Naive B cell (primary cell): ENCODE measurements around the gene MCTP1. TPM values are rescaled to one million over a fixed set of nuclear protein-coding genes. Genes with fewer than 3 reads are reported as not detected.
A peak's percentile ranks its signal among the peaks of the same experiment; 100 is the strongest.
"Not testable (repeated sequence)": the region's sequence is repeated elsewhere in the genome, so short reads cannot be mapped to it uniquely, and the experiment has no call there.

Source experiments
- ATAC-seq, 2 donors: fragments of 150-1000 bp; cut with Tn5 transposase; 2 replicates each; pipeline ENCODE4 v1.10.0; 2021; ENCODE audit warnings: low read depth in 2 of 2, mild to moderate bottlenecking in 2 of 2, moderate library complexity in 2 of 2
- DNase-seq: peaks from one replicate; pipeline ENCODE4 v3.0.0; 2022
- H3K27ac Mint-ChIP-seq, 6 donors: one replicate each; pipeline ENCODE4 v1.8.0; 2020 to 2022; ENCODE audit warnings: mild to moderate bottlenecking in 6 of 6, mixed read lengths in 6 of 6, moderate library complexity in 5 of 6, inconsistent platforms in 2 of 6
- H3K27me3 Mint-ChIP-seq, 3 donors: one replicate each; pipeline ENCODE4 v1.8.0; 2021 to 2022; ENCODE audit warnings: mixed read lengths in 3 of 3, mild to moderate bottlenecking in 1 of 3
- H3K36me3 Mint-ChIP-seq, 2 donors: one replicate each; pipeline ENCODE4 v1.8.0; 2020 to 2022; ENCODE audit warnings: mixed read lengths in 2 of 2, inconsistent platforms in 1 of 2, mild to moderate bottlenecking in 1 of 2
- H3K4me1 Mint-ChIP-seq, 3 donors: one replicate each; pipeline ENCODE4 v1.8.0; 2020 to 2022; ENCODE audit warnings: mixed read lengths in 3 of 3, inconsistent platforms in 1 of 3, mild to moderate bottlenecking in 1 of 3, moderate library complexity in 1 of 3
- H3K4me3 Mint-ChIP-seq, 8 donors: one replicate each; pipeline ENCODE4 v1.8.0; 2020 to 2022; ENCODE audit warnings: mild to moderate bottlenecking in 8 of 8, mixed read lengths in 8 of 8, moderate library complexity in 8 of 8, inconsistent platforms in 2 of 8
- H3K9me3 Mint-ChIP-seq, 7 donors: one replicate each; pipeline ENCODE4 v1.8.0; 2020 to 2022; ENCODE audit warnings: mixed read lengths in 7 of 7, mild to moderate bottlenecking in 5 of 7, inconsistent platforms in 2 of 7, moderate library complexity in 1 of 7
- polyA plus RNA-seq, 6 donors: library from polyadenylated mRNA; unstranded; fragments of 300-500 nt; fragmentation: Illumina TruSeq; gene quantifications; one replicate each; pipeline ENCODE4 v1.2.3, GENCODE V29; 2021; ENCODE audit warnings: low read depth in 6 of 6

Gene MCTP1
- polyA plus RNA-seq, 6 donors from 2014 or later: 0.39 to 2.3 (median 0.81) TPM

- no peaks in the 10 kb centered on the region for H3K9me3 Mint-ChIP-seq
- peak overlapping the region in 1 of 6 donors; percentile 23 for H3K27ac Mint-ChIP-seq
- H3K4me3 Mint-ChIP-seq: no peak overlapping the region
- no peaks in the 10 kb centered on the region for H3K27me3 Mint-ChIP-seq
- DNase-seq (no peak), ATAC-seq (no peak)
- H3K36me3 Mint-ChIP-seq: no peaks in the 10 kb centered on the region
- H3K4me1 Mint-ChIP-seq: no peaks in the 10 kb centered on the region
Measured at GRCh38 chr5:94853120-94853519, 431.8 kb downstream of the MCTP1 start.

DNA sequence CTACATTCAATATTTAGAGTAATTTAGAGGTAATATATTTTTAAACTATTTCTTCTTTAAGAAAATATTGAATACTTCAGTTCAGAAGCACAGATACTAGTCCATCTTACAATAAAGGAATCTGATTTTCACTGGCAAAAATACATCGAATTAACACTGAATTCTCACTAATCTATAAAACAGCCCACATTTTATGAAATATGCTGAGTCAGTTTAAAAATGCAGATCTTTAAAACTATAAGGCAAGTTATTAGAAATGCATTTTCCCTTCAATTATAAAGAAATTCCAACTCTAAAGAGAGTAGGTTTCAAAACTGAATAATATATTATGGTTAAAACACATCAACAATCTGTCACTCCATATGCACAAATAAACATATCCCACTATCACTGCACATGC, 433.9 kb downstream of the MCTP1 start:
- ATAC-seq: no peak
- DNase-seq: no peak
- no peaks in the 10 kb centered on the region for H3K36me3 Mint-ChIP-seq
- no peaks in the 10 kb centered on the region for H3K4me1 Mint-ChIP-seq
- no peak overlapping the region for H3K27ac Mint-ChIP-seq
- H3K27me3 Mint-ChIP-seq: no peaks in the 10 kb centered on the region
- no peaks in the 10 kb centered on the region for H3K9me3 Mint-ChIP-seq
- no peak overlapping the region for H3K4me3 Mint-ChIP-seq

DNA sequence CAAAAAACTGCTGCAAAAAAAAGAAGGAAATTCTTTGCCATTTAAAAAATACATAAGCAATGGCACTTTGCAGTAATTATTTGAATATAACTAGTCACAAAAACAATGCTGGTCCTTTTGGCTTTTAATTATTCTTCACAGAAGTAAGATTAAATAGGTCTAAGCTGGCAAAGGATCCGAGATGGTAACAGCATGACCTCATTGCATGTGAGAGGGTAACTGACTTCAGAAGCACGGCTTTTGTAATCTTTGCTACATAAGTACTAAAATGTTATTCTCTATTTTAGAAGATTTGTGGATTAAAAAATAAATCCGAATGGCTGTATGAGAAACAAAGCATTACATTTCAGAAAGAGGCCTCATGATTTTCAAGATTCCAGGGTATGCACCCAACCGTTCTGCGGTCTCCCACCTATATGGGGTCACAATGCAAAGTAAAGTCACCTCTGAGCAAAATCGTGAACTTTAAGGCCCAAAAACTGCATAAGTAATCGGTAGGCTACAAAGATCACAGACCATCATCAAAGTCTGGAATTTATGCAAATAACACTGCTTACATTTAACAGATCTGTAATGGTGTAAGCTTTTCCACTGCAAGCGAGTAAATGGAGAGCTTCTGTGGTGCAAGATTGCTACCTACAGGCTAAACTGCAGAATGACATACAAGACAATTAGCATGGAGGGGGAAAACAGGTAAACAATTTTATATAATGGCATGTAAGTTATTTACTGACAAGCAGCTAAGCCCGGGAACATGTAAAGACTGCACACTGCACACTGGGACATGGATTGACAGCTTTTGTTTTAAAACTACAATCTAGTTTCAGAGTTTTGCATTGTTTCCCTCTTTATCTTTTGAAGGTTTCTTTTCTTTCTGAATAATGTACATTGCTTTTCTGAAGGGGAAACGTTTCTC, 434.8 kb downstream of the MCTP1 start:
- Mint-ChIP-seq H3K4me3 (no peak overlapping the region), H3K27ac (no peak overlapping the region)
- DNase-seq: peak; percentile 7

GRCh38 chr5:94849324-94849723, 435.6 kb downstream of the MCTP1 start:
- no peaks in the 10 kb centered on the region for H3K9me3 Mint-ChIP-seq
- no peaks in the 10 kb centered on the region for H3K4me1 Mint-ChIP-seq
- DNase-seq (no peak), ATAC-seq (no peak)
- H3K27me3 Mint-ChIP-seq: no peaks in the 10 kb centered on the region
- no peak overlapping the region for H3K27ac Mint-ChIP-seq
- no peaks in the 10 kb centered on the region for H3K36me3 Mint-ChIP-seq
- H3K4me3 Mint-ChIP-seq: no peak overlapping the region

More for the DNA sequence above, 434.8 kb downstream of the MCTP1 start:
- no peaks in the 10 kb centered on the region for H3K27me3 Mint-ChIP-seq
- H3K36me3 Mint-ChIP-seq: no peaks in the 10 kb centered on the region
- H3K4me1 Mint-ChIP-seq: no peaks in the 10 kb centered on the region
- peak; percentile 32 to 58 for ATAC-seq
- no peaks in the 10 kb centered on the region for H3K9me3 Mint-ChIP-seq

GRCh38 chr5:94847726-94848125, 437.2 kb downstream of the MCTP1 start:
- DNase-seq (no peak), ATAC-seq (no peak)
- Mint-ChIP-seq H3K4me3 (no peak overlapping the region), H3K4me1 (no peaks in the 10 kb centered on the region), H3K36me3 (no peaks in the 10 kb centered on the region), H3K9me3 (no peaks in the 10 kb centered on the region), H3K27me3 (no peaks in the 10 kb centered on the region), H3K27ac (no peak overlapping the region)

DNA sequence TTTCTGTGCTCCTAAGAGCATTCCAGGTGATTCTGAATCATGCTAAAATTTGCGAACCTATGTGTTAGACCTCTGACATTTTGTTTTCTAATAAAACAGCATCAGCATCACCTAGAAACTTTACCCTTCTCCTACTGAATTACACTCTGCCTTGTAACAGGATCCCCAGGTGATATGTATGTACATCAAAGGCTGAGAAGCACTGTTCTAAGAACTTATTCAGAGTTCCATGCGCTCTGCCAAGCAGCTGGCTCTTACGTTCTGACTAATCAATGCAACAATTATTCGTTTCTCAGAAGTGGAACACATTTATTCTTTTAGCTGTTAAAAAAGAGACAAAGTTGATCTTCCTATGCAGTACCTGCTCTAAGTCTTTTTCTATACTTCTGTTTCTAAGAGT, 437.9 kb downstream of the MCTP1 start:
- DNase-seq (no peak), ATAC-seq (no peak)
- H3K27ac Mint-ChIP-seq: no peak overlapping the region
- H3K36me3 Mint-ChIP-seq: no peaks in the 10 kb centered on the region
- no peaks in the 10 kb centered on the region for H3K4me1 Mint-ChIP-seq
- no peaks in the 10 kb centered on the region for H3K9me3 Mint-ChIP-seq
- no peak overlapping the region for H3K4me3 Mint-ChIP-seq
- H3K27me3 Mint-ChIP-seq: no peaks in the 10 kb centered on the region

- not testable (repeated sequence) for H3K27ac Mint-ChIP-seq, H3K9me3 Mint-ChIP-seq, ATAC-seq, H3K4me1 Mint-ChIP-seq, H3K36me3 Mint-ChIP-seq, H3K27me3 Mint-ChIP-seq, H3K4me3 Mint-ChIP-seq, DNase-seq
Measured at GRCh38 chr5:94845696-94846095, 439.2 kb downstream of the MCTP1 start.

GRCh38 chr5:94841598-94842322, 443.1 kb downstream of the MCTP1 start:
- Mint-ChIP-seq H3K4me3 (no peak overlapping the region), H3K9me3 (no peaks in the 10 kb centered on the region)

GRCh38 chr5:94833851-94834250, 451.0 kb downstream of the MCTP1 start:
- Mint-ChIP-seq H3K4me3 (no peak overlapping the region), H3K27me3 (no peaks in the 10 kb centered on the region), H3K27ac (no peak overlapping the region), H3K4me1 (no peaks in the 10 kb centered on the region), H3K9me3 (no peaks in the 10 kb centered on the region), H3K36me3 (no peaks in the 10 kb centered on the region)
- ATAC-seq (no peak), DNase-seq (no peak)

More at GRCh38 chr5:94841598-94842322, 443.1 kb downstream of the MCTP1 start:
- H3K4me1 Mint-ChIP-seq: no peaks in the 10 kb centered on the region
- no peaks in the 10 kb centered on the region for H3K27me3 Mint-ChIP-seq
- no peak for DNase-seq
- no peaks in the 10 kb centered on the region for H3K36me3 Mint-ChIP-seq
- no peak for ATAC-seq
- H3K27ac Mint-ChIP-seq: no peak overlapping the region

DNA sequence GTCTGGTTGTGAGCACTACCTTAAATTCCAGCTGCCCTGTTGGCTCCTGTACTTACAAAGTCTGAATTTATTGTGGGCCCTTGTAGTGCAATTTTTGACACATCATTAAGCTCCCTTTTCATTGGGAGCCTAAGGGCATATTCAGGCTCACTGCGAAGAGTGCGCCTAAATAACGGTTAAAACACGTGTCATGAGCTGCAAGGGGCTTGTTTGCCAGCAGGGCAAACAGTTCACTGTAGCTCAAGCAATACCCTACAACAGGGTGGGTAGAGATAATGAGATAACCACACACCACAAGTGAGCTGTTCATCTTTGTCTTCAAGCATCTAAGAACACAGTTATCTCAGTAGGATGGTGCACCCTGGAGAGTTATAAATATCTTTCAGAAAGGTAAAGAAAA, 452.2 kb downstream of the MCTP1 start:
- Mint-ChIP-seq H3K4me1 (no peaks in the 10 kb centered on the region), H3K27ac (no peak overlapping the region), H3K36me3 (no peaks in the 10 kb centered on the region), H3K4me3 (peak overlapping the region in 1 of 8 donors; percentile 1), H3K27me3 (peaks cover 0 to 2% (median 0%) of the 10 kb centered on the region in 3 donors), H3K9me3 (no peaks in the 10 kb centered on the region)
- DNase-seq (no peak), ATAC-seq (no peak)

GRCh38 chr5:94830520-94830919, 454.4 kb downstream of the MCTP1 start:
- Mint-ChIP-seq H3K36me3 (no peaks in the 10 kb centered on the region), H3K27ac (no peak overlapping the region), H3K9me3 (no peaks in the 10 kb centered on the region), H3K27me3 (peaks cover 0 to 6% (median 0%) of the 10 kb centered on the region in 3 donors), H3K4me3 (no peak overlapping the region), H3K4me1 (no peaks in the 10 kb centered on the region)
- DNase-seq: no peak
- no peak for ATAC-seq

- not testable (repeated sequence) for H3K4me3 Mint-ChIP-seq, ATAC-seq, DNase-seq, H3K36me3 Mint-ChIP-seq, H3K27ac Mint-ChIP-seq, H3K9me3 Mint-ChIP-seq, H3K4me1 Mint-ChIP-seq, H3K27me3 Mint-ChIP-seq
Measured at GRCh38 chr5:94828222-94828621, 456.7 kb downstream of the MCTP1 start.

- Mint-ChIP-seq H3K9me3 (peaks cover 0 to 2% (median 0%) of the 10 kb centered on the region in 7 donors), H3K4me3 (no peak overlapping the region), H3K4me1 (no peaks in the 10 kb centered on the region), H3K36me3 (no peaks in the 10 kb centered on the region), H3K27ac (no peak overlapping the region), H3K27me3 (no peaks in the 10 kb centered on the region)
- DNase-seq: no peak
- ATAC-seq: no peak
Measured at GRCh38 chr5:94820488-94820887, 464.4 kb downstream of the MCTP1 start.

- no peak for DNase-seq
- H3K9me3 Mint-ChIP-seq: peaks cover 0 to 2% (median 0%) of the 10 kb centered on the region in 7 donors
Measured at GRCh38 chr5:94818904-94819303, 466.0 kb downstream of the MCTP1 start.

More at GRCh38 chr5:94818904-94819303, 466.0 kb downstream of the MCTP1 start:
- ATAC-seq: no peak
- Mint-ChIP-seq H3K4me3 (no peak overlapping the region), H3K36me3 (no peaks in the 10 kb centered on the region), H3K27me3 (no peaks in the 10 kb centered on the region), H3K4me1 (no peaks in the 10 kb centered on the region), H3K27ac (no peak overlapping the region)
